Panc1 (cell line): Measurements from ENCODE around the gene PDK2. TPM values are rescaled to one million over a fixed set of nuclear protein-coding genes. Genes with fewer than 3 reads are reported as not detected.

Source experiments
- ATAC-seq: fragments of 200-7000 bp; cut with Tn5 transposase; 2 replicates; pipeline ENCODE4 v1.9.1; 2020; ENCODE audit warnings: mild to moderate bottlenecking, moderate library complexity
- BruUV-seq: library from RNA; stranded (reverse); fragments of 400-500 nt; replicated peaks from 2 replicates; lab custom pipeline; 2021; lab: Mats Ljungman, UMichigan
- CTCF ChIA-PET: fragments of 300-600 bp; sonication (Branson Sonifier 250); formaldehyde crosslinking; loops from one replicate; lab custom pipeline; 2022; ENCODE audit warnings: antibody characterized with exemption; lab: Charles Lee
- POLR2A ChIA-PET: fragments of 300-600 bp; sonication (Branson Sonifier 250); formaldehyde crosslinking; loops from one replicate; lab custom pipeline; 2022; ENCODE audit warnings: antibody characterized with exemption; lab: Charles Lee
- DNase-seq: peaks from one replicate; pipeline ENCODE4 v3.0.0-alpha.2; 2010; ENCODE audit warnings: low read depth, low spot score
- H3K27ac ChIP-seq: 2 replicates; pipeline ENCODE4 v1.5.1; 2011; ENCODE audit warnings: mild to moderate bottlenecking, low read length, inconsistent platforms
- H3K27me3 ChIP-seq: fragments of 200-500 bp; sonication (Bioruptor generic); 2 replicates; pipeline ENCODE4 v1.6.0; 2014; ENCODE audit warnings: low read length, inconsistent platforms; ENCODE audit not compliant: control insufficient read depth, insufficient read depth
- H3K36me3 ChIP-seq: fragments of 200-500 bp; sonication (Bioruptor generic); 2 replicates; pipeline ENCODE4 v1.5.1; 2014; ENCODE audit warnings: inconsistent platforms, mild to moderate bottlenecking, low read length, moderate library complexity; ENCODE audit not compliant: control insufficient read depth, insufficient read depth
- H3K4me1 ChIP-seq: 2 replicates; pipeline ENCODE4 v1.5.1; 2011; ENCODE audit warnings: inconsistent platforms, mild to moderate bottlenecking, low read length, moderate library complexity; ENCODE audit not compliant: control insufficient read depth, insufficient read depth
- H3K4me3 ChIP-seq, 2 experiments: 2 replicates each; pipeline ENCODE4 v1.5.1; 2011 to 2012; ENCODE audit warnings: low read depth in 2 of 2, low read length in 2 of 2, mild to moderate bottlenecking in 2 of 2, inconsistent platforms in 1 of 2, moderate library complexity in 1 of 2
- H3K9me3 ChIP-seq: fragments of 200-500 bp; sonication (Bioruptor generic); 2 replicates; pipeline ENCODE4 v1.5.1; 2014; ENCODE audit warnings: low read depth, mild to moderate bottlenecking, inconsistent platforms, low read length, moderate library complexity; ENCODE audit not compliant: control insufficient read depth, insufficient read depth
- CTCF ChIP-seq: fragments of 450-650 bp; IDR thresholded peaks from 2 replicates; pipeline ENCODE4 v1.5.1; 2017; ENCODE audit warnings: mild to moderate bottlenecking
- POLR2AphosphoS5 ChIP-seq: IDR thresholded peaks from 2 replicates; pipeline ENCODE4 v1.6.1; 2012; ENCODE audit warnings: mild to moderate bottlenecking, low read depth, low read length, moderate library complexity
- SIN3A ChIP-seq: IDR thresholded peaks from 2 replicates; pipeline ENCODE4 v1.6.1; 2012; ENCODE audit warnings: low read depth, mild to moderate bottlenecking, low read length, moderate library complexity, borderline replicate concordance; ENCODE audit not compliant: insufficient read depth
- TCF7L2 ChIP-seq: IDR thresholded peaks from 2 replicates; pipeline ENCODE4 v1.6.1; 2011; ENCODE audit warnings: mild to moderate bottlenecking, low read depth, low read length, inconsistent platforms
- in situ Hi-C: cut with HindIII; loops from 2 replicates; pipeline ENCODE4 v1.10.0; 2016; ENCODE audit warnings: low sequenced_read_pairs, low pct_unique_long_range_greater_than_20kb
- intact Hi-C: fragments of 100-400 bp; cut with micrococcal nuclease; formaldehyde crosslinking; loops from one replicate; pipeline ENCODE4 v1.10.0; 2022; ENCODE audit not compliant: unreplicated experiment
- total RNA-seq: library from RNA; stranded (reverse); gene quantifications from one replicate; pipeline ENCODE4 v1.2.1, GENCODE V29; 2021; ENCODE audit not compliant: unreplicated experiment
- TF ChIP-seq, protein P1 (sequence below), 2 experiments: IDR thresholded peaks; 2 replicates each; pipeline ENCODE4 v1.6.1; 2011 to 2012; ENCODE audit warnings: low read depth in 2 of 2, control low read depth in 1 of 2, low read length in 1 of 2, mild to moderate bottlenecking in 1 of 2, moderate library complexity in 1 of 2; ENCODE audit not compliant: insufficient read depth in 1 of 2

Gene PDK2
- total RNA-seq, 1 experiment from 2014 or later: 46.0 TPM

GRCh38 chr17:50144845-50145531, 49.8 kb downstream of the PDK2 start:
- Histone ChIP-seq H3K4me3 (no peak overlapping the region), H3K36me3 (peaks cover 15% of the 10 kb centered on the region; the same call in 1 of the 2 replicates), H3K27ac (no peak overlapping the region), H3K9me3 (no peaks in the 10 kb centered on the region), H3K27me3 (no peaks in the 10 kb centered on the region), H3K4me1 (peaks cover 26% of the 10 kb centered on the region)
- ChIA-PET POLR2A (no interaction called here), CTCF (no interaction called here)
- no TSS peak for BruUV-seq
- in situ Hi-C loops: no loop called here
- intact Hi-C loops: no loop called here
- DNase-seq (no peak), ATAC-seq (no peak)
- TF ChIP-seq POLR2AphosphoS5 (no peak), CTCF (no peak), SIN3A (no peak), TCF7L2 (no peak)
- TF ChIP-seq, protein P1, sequence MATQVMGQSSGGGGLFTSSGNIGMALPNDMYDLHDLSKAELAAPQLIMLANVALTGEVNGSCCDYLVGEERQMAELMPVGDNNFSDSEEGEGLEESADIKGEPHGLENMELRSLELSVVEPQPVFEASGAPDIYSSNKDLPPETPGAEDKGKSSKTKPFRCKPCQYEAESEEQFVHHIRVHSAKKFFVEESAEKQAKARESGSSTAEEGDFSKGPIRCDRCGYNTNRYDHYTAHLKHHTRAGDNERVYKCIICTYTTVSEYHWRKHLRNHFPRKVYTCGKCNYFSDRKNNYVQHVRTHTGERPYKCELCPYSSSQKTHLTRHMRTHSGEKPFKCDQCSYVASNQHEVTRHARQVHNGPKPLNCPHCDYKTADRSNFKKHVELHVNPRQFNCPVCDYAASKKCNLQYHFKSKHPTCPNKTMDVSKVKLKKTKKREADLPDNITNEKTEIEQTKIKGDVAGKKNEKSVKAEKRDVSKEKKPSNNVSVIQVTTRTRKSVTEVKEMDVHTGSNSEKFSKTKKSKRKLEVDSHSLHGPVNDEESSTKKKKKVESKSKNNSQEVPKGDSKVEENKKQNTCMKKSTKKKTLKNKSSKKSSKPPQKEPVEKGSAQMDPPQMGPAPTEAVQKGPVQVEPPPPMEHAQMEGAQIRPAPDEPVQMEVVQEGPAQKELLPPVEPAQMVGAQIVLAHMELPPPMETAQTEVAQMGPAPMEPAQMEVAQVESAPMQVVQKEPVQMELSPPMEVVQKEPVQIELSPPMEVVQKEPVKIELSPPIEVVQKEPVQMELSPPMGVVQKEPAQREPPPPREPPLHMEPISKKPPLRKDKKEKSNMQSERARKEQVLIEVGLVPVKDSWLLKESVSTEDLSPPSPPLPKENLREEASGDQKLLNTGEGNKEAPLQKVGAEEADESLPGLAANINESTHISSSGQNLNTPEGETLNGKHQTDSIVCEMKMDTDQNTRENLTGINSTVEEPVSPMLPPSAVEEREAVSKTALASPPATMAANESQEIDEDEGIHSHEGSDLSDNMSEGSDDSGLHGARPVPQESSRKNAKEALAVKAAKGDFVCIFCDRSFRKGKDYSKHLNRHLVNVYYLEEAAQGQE (IDR thresholded peaks at IDR 0.05; ENCODE audit: insufficient read depth in 1 of 2, low read depth in 2 of 2, low read length in 1 of 2): no peak

DNA sequence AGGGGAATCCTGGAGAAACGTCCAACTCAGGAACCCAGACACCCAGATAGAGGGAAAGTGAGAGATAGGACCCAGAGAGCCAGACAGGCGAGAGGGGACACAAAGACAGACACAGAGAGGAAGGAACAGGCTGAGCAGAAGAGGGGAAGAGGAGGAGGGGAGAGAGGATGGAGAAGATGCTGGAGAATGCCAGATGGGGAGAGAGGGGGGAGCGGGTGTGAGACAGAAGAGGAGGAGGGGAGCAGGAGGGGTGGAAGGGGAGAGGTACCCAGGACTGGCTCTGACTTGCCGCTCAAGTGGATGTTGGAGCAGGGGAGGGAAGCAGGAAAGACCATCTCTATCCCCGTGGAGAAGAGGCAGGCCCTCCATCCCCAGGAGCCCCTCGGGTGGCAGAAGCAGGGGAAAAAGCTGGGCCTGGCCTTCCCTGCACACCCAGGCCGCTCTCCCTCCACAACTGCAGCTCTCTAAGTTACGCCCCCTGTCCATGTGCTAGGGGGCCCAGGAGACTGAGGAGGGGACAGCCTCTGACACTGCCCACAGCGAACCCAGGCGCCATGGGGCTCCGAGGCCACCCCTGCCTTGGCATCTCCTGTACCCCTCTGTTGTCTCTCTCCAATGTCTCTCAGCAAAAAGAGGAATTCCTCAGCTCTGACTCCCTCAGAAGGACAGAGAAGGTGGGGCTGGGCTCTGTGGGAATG, 50.5 kb downstream of the PDK2 start:
- TF ChIP-seq CTCF (no peak), SIN3A (no peak), TCF7L2 (no peak), POLR2AphosphoS5 (no peak)
- TF ChIP-seq, protein P1 (IDR thresholded peaks at IDR 0.05; ENCODE audit: insufficient read depth in 1 of 2, low read depth in 2 of 2, low read length in 1 of 2): no peak
- in situ Hi-C loops: no loop called here

More for the DNA sequence above, 50.5 kb downstream of the PDK2 start:
- Histone ChIP-seq H3K4me1 (peaks cover 23% of the 10 kb centered on the region), H3K27ac (no peak overlapping the region), H3K27me3 (no peaks in the 10 kb centered on the region), H3K36me3 (peaks cover 17% of the 10 kb centered on the region; the same call in 1 of the 2 replicates), H3K9me3 (no peaks in the 10 kb centered on the region), H3K4me3 (no peak overlapping the region)
- ChIA-PET CTCF (interaction anchor here (0.7 kb wide), 2 partner anchors 15 to 51 kb away, joined by 5 to 7 read pairs; no protein-coding TSS in a partner anchor), POLR2A (no interaction called here)
- BruUV-seq: no TSS peak
- intact Hi-C loops: no loop called here
- no peak for DNase-seq
- ATAC-seq: no peak
